Measurements from ENCODE around the gene ANO6.

GRCh38 chr12:45368841-45369489 lies 153.1 kb downstream of the ANO6 start:
- no peak for TF ChIP-seq CTCF (conservative IDR thresholded peaks at IDR 0.05; ENCODE audit: low read depth, low read length)
- TF ChIP-seq POLR2A (IDR thresholded peaks at IDR 0.05; ENCODE audit: low read depth, low read length) = no peak
- no peak for TF ChIP-seq SMC3 (IDR thresholded peaks at IDR 0.05; ENCODE audit: low read depth, low read length)
- no peak for TF ChIP-seq CHD1 (IDR thresholded peaks at IDR 0.05; ENCODE audit: low read depth, low read length)
- no peak for TF ChIP-seq RFX5 (IDR thresholded peaks at IDR 0.05; ENCODE audit: low read depth, low read length)
- no peak for TF ChIP-seq CEBPB (IDR thresholded peaks at IDR 0.05; ENCODE audit: low read depth, low read length)
- TF ChIP-seq MAZ (IDR thresholded peaks at IDR 0.05; ENCODE audit: borderline replicate concordance, low read depth, low read length) = no peak
- no peak for TF ChIP-seq RCOR1 (IDR thresholded peaks at IDR 0.05; ENCODE audit: insufficient replicate concordance, low read length)
- TF ChIP-seq BHLHE40 (IDR thresholded peaks at IDR 0.05; ENCODE audit: low read depth, low read length) = no peak
- no peak for TF ChIP-seq MXI1 (IDR thresholded peaks at IDR 0.05; ENCODE audit: borderline replicate concordance, low read depth, low read length)

Measured in IMR-90 (cell line).